HG03432 (cell line): ENCODE data around the gene ABHD4.
"Not testable (repeated sequence)": the region's sequence is repeated elsewhere in the genome, so short reads cannot be mapped to it uniquely, and the experiment has no call there.

Experiments used
- ATAC-seq: cut with Tn5 transposase; IDR thresholded peaks from one replicate; pipeline ENCODE4 v1.9.1; 2021; ENCODE audit warnings: mild to moderate bottlenecking, moderate library complexity; ENCODE audit not compliant: unreplicated experiment

Gene ABHD4

GRCh38 chr14:22622255-22622654, 24.2 kb downstream of the ABHD4 start:
- no peak for ATAC-seq

GRCh38 chr14:22623047-22623446, 24.9 kb downstream of the ABHD4 start:
- no peak for ATAC-seq

GRCh38 chr14:22626590-22626989, 28.5 kb downstream of the ABHD4 start:
- no peak for ATAC-seq

- no peak for ATAC-seq
Observed at GRCh38 chr14:22627506-22628263, 29.6 kb downstream of the ABHD4 start.

GRCh38 chr14:22629361-22629760, 31.3 kb downstream of the ABHD4 start:
- no peak for ATAC-seq

- no peak for ATAC-seq
Observed at GRCh38 chr14:22630066-22630465, 32.0 kb downstream of the ABHD4 start.

GRCh38 chr14:22630486-22630885, 32.4 kb downstream of the ABHD4 start:
- ATAC-seq = no peak

GRCh38 chr14:22634233-22634900, 36.3 kb downstream of the ABHD4 start:
- no peak for ATAC-seq

- not testable (repeated sequence) for ATAC-seq
Observed at GRCh38 chr14:22635980-22636379, 37.9 kb downstream of the ABHD4 start.

- no peak for ATAC-seq
Observed at GRCh38 chr14:22640192-22640591, 42.1 kb downstream of the ABHD4 start.

GRCh38 chr14:22641846-22642245, 43.7 kb downstream of the ABHD4 start:
- no peak for ATAC-seq

- no peak for ATAC-seq
Observed at GRCh38 chr14:22644305-22644635, 46.2 kb downstream of the ABHD4 start, which contains the start of gene OR6J1. OR6J1 (minus strand) TSS chr14:22644352; CDS start chr14:22634811, 9,541 bp downstream.

GRCh38 chr14:22646570-22647254, 48.6 kb downstream of the ABHD4 start:
- no peak for ATAC-seq

GRCh38 chr14:22648506-22648905, 50.4 kb downstream of the ABHD4 start:
- no peak for ATAC-seq

- no peak for ATAC-seq
Observed at GRCh38 chr14:22650046-22650739, 52.1 kb downstream of the ABHD4 start.

- ATAC-seq = peak; percentile 75
Observed at GRCh38 chr14:22650960-22651521, 52.9 kb downstream of the ABHD4 start.

GRCh38 chr14:22651586-22651985, 53.5 kb downstream of the ABHD4 start:
- ATAC-seq = peak; percentile 18

GRCh38 chr14:22653012-22653621, 55.0 kb downstream of the ABHD4 start:
- ATAC-seq = peak; percentile 57

GRCh38 chr14:22656226-22656625, 58.1 kb downstream of the ABHD4 start:
- ATAC-seq = no peak

- no peak for ATAC-seq
Observed at GRCh38 chr14:22656945-22657731, 59.0 kb downstream of the ABHD4 start.
